Esophagus muscularis mucosa (tissue), 3 donors: Measurements from ENCODE around the gene ABHD5.

Source experiments
- POLR2A ChIP-seq: fragments of 450-650 bp; IDR thresholded peaks from one replicate; pipeline ENCODE4 v1.6.1; 2017; ENCODE audit warnings: antibody characterized with exemption, moderate library complexity, mild to moderate bottlenecking, low read depth
- TF ChIP-seq, protein P1 (sequence below), 3 experiments: fragments of 200-600 bp in 2 of 3; fragments of 450-650 bp in 1 of 3; sonication (generic) in 2 of 3; IDR thresholded peaks; one replicate each; pipeline ENCODE4 v1.5.1; 2017 to 2019; ENCODE audit warnings: antibody characterized with exemption in 3 of 3, mild to moderate bottlenecking in 2 of 3, moderate library complexity in 1 of 3

DNA sequence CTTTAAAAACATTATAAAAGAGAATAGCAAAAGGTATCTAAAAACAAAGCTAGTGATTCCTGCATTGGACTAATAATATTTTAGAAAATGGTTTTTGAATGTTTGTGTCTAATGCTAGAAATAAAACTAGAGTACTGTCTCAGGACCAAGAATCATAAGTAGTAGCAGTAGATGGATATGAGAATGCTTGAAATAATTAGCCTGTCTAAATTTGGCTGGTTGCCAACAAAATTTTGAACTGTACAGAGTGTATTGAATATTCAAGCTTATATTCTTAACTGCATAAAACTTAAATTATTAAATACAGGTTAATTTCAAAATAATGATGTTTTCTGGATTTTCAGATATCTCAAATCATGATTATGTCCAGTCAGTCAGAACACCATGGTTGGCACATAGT, 14.0 kb downstream of the ABHD5 start:
- no peak for TF ChIP-seq POLR2A
- TF ChIP-seq, protein P1, sequence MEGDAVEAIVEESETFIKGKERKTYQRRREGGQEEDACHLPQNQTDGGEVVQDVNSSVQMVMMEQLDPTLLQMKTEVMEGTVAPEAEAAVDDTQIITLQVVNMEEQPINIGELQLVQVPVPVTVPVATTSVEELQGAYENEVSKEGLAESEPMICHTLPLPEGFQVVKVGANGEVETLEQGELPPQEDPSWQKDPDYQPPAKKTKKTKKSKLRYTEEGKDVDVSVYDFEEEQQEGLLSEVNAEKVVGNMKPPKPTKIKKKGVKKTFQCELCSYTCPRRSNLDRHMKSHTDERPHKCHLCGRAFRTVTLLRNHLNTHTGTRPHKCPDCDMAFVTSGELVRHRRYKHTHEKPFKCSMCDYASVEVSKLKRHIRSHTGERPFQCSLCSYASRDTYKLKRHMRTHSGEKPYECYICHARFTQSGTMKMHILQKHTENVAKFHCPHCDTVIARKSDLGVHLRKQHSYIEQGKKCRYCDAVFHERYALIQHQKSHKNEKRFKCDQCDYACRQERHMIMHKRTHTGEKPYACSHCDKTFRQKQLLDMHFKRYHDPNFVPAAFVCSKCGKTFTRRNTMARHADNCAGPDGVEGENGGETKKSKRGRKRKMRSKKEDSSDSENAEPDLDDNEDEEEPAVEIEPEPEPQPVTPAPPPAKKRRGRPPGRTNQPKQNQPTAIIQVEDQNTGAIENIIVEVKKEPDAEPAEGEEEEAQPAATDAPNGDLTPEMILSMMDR (IDR thresholded peaks at IDR 0.05), result no peak
